PC-3 (cell line): ENCODE measurements around the gene FAM53B.

Experiments
- EZH2phosphoT487 ChIP-seq: fragments of 300-600 bp; sonication (generic); IDR thresholded peaks from 2 replicates; pipeline ENCODE4 v1.6.1; 2018; ENCODE audit warnings: mild to moderate bottlenecking, antibody characterized with exemption, low read length, borderline replicate concordance
- TF ChIP-seq, protein P1 (sequence below): fragments of 300-600 bp; sonication (generic); conservative IDR thresholded peaks from 2 replicates; pipeline ENCODE4 v1.5.1; 2017; ENCODE audit warnings: antibody characterized with exemption, low read depth, mild to moderate bottlenecking, low read length

- TF ChIP-seq, protein P1, sequence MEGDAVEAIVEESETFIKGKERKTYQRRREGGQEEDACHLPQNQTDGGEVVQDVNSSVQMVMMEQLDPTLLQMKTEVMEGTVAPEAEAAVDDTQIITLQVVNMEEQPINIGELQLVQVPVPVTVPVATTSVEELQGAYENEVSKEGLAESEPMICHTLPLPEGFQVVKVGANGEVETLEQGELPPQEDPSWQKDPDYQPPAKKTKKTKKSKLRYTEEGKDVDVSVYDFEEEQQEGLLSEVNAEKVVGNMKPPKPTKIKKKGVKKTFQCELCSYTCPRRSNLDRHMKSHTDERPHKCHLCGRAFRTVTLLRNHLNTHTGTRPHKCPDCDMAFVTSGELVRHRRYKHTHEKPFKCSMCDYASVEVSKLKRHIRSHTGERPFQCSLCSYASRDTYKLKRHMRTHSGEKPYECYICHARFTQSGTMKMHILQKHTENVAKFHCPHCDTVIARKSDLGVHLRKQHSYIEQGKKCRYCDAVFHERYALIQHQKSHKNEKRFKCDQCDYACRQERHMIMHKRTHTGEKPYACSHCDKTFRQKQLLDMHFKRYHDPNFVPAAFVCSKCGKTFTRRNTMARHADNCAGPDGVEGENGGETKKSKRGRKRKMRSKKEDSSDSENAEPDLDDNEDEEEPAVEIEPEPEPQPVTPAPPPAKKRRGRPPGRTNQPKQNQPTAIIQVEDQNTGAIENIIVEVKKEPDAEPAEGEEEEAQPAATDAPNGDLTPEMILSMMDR = no peak
- no peak for TF ChIP-seq EZH2phosphoT487
These were observed 117.3 kb downstream of the FAM53B start for GRCh38 chr10:124626759-124627380.
